Measurements from ENCODE around the gene ZC3HAV1. TPM values are rescaled to one million over a fixed set of nuclear protein-coding genes. Genes with fewer than 3 reads are reported as not detected.

Gene ZC3HAV1
- total RNA-seq, 2 donors from 2014 or later = 67.6 to 76.0 TPM

DNA sequence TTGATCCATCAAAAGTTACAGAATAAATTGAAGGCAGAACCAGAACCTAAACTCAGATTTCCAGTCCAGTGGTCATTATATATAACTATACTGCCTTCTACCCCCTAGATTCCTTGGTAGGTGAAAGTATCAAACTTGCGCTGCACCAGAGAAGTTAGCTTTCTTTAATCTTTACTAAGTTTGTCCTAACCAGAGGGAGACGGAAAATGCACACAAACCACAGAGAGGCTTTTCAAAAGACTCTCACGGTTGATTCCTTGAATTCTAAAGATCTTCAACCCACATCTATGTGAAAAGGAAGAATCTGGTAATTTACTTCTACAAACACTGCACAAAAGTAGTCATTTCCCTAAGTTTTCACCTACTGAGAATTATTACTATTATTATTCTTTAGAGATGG lies 110.1 kb downstream of the ZC3HAV1 start:
- Histone ChIP-seq H3K36me3 (ENCODE audit: control insufficient read depth, insufficient read depth, low read length) (no peaks in the 10 kb centered on the region), H3K27ac (ENCODE audit: low read depth, low read length) (no peak overlapping the region), H3K9ac (ENCODE audit: extremely low read depth, low read length, poor library complexity, severe bottlenecking) (no peak overlapping the region), H3K27me3 (ENCODE audit: control insufficient read depth, insufficient read depth, low read length, poor library complexity, severe bottlenecking) (no peaks in the 10 kb centered on the region), H3K4me3 (ENCODE audit: low read length) (no peak overlapping the region), H3K9me3 (ENCODE audit: control insufficient read depth, low read length) (peaks cover 14% of the 10 kb centered on the region), H3K4me1 (ENCODE audit: control insufficient read depth, insufficient read depth, low read length) (no peaks in the 10 kb centered on the region)
- TF ChIP-seq, protein P1, sequence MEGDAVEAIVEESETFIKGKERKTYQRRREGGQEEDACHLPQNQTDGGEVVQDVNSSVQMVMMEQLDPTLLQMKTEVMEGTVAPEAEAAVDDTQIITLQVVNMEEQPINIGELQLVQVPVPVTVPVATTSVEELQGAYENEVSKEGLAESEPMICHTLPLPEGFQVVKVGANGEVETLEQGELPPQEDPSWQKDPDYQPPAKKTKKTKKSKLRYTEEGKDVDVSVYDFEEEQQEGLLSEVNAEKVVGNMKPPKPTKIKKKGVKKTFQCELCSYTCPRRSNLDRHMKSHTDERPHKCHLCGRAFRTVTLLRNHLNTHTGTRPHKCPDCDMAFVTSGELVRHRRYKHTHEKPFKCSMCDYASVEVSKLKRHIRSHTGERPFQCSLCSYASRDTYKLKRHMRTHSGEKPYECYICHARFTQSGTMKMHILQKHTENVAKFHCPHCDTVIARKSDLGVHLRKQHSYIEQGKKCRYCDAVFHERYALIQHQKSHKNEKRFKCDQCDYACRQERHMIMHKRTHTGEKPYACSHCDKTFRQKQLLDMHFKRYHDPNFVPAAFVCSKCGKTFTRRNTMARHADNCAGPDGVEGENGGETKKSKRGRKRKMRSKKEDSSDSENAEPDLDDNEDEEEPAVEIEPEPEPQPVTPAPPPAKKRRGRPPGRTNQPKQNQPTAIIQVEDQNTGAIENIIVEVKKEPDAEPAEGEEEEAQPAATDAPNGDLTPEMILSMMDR (conservative IDR thresholded peaks at IDR 0.05) = no peak
- H3K36me3 Mint-ChIP-seq (ENCODE audit: low read depth) = no peaks in the 10 kb centered on the region
- 94% methylated on average over 2 to 3 of the region's 3 CpGs for WGBS, 2 experiments (ENCODE audit: insufficient coverage in 1 of 2, insufficient read length in 1 of 2)
- H3K27ac Mint-ChIP-seq = no peak overlapping the region
- H3K9me3 Mint-ChIP-seq = peaks cover 12% of the 10 kb centered on the region
- no peaks in the 10 kb centered on the region for H3K27me3 Mint-ChIP-seq (ENCODE audit: insufficient read depth)
- no peak for DNase-seq
- H3K4me3 Mint-ChIP-seq = no peak overlapping the region
- H3K4me1 Mint-ChIP-seq = no peaks in the 10 kb centered on the region

Other genes starting within 250 kb of the ZC3HAV1 start
- 10 to 100 TPM; 18.7 to 19.3 TPM for gene KIAA1549, start 128.3 kb downstream of the ZC3HAV1 start, total RNA-seq
- 10 to 100 TPM in 1 of 2 donors, 1 to 10 TPM in 1; 9.7 to 10.9 TPM for gene ZC3HAV1L, start 73.7 kb downstream of the ZC3HAV1 start, total RNA-seq
- 10 to 100 TPM; 45.3 to 48.8 TPM for gene UBN2, start 121.5 kb upstream of the ZC3HAV1 start, total RNA-seq
- gene FMC1, start 231.6 kb upstream of the ZC3HAV1 start, total RNA-seq = 10 to 100 TPM; 10.8 to 17.1 TPM